Left lung (tissue), 10 donors: ENCODE results near the gene FAM43A. TPM values are rescaled to one million over a fixed set of nuclear protein-coding genes. Genes with fewer than 3 reads are reported as not detected.

Source experiments
- ATAC-seq: fragments of 200-7000 bp; cut with Tn5 transposase; one replicate; pipeline ENCODE4 v1.9.1; 2020; ENCODE audit warnings: moderate library complexity
- DNase-seq, 4 donors: peaks; one replicate each; pipeline ENCODE4 v3.0.0-alpha.2; 2013 to 2020
- H3K27ac ChIP-seq, 2 donors: fragments of 200-600 bp; sonication (generic) in 1 of 2; one replicate each; pipeline versions ENCODE4 v1.5.0 to v1.8.0; 2020 to 2021
- H3K27me3 ChIP-seq, 2 donors: fragments of 200-600 bp; sonication (generic) in 1 of 2; one replicate each; pipeline versions ENCODE4 v1.5.0 to v1.8.0; 2020 to 2021
- H3K36me3 ChIP-seq, 2 donors: fragments of 200-600 bp; sonication (generic) in 1 of 2; one replicate each; pipeline versions ENCODE4 v1.5.0 to v1.8.0; 2020 to 2021
- H3K4me1 ChIP-seq, 2 donors: fragments of 200-600 bp; one replicate each; pipeline ENCODE4 v1.8.0; 2021
- H3K4me3 ChIP-seq, 2 donors: fragments of 200-600 bp; sonication (generic) in 1 of 2; one replicate each; pipeline versions ENCODE4 v1.5.0 to v1.8.0; 2020 to 2021; ENCODE audit warnings: mild to moderate bottlenecking in 1 of 2
- H3K9me3 ChIP-seq, 2 donors: fragments of 200-600 bp; sonication (generic) in 1 of 2; one replicate each; pipeline versions ENCODE4 v1.5.0 to v1.8.0; 2020 to 2021
- CTCF ChIP-seq, 2 donors: fragments of 200-600 bp; sonication (generic) in 1 of 2; IDR thresholded peaks; one replicate each; pipeline versions ENCODE4 v1.5.0 to v1.8.0; 2021; ENCODE audit warnings: antibody characterized with exemption in 2 of 2
- intact Hi-C, 2 donors: fragments of 100-400 bp; cut with DNase I; formaldehyde crosslinking; loops; one replicate each; pipeline versions ENCODE4 v1.11.2 to v1.14.2; 2022
- polyA plus RNA-seq, 6 donors: library from polyadenylated mRNA; unstranded; fragments of 120-200 nt; gene quantifications; one replicate each; pipeline ENCODE4 v1.2.1, GENCODE V29; 2013; ENCODE audit not compliant: insufficient read length in 6 of 6
- total RNA-seq, 2 donors: library from RNA; stranded (reverse); fragmentation: NEBNext Ultra II Directional; extraction: Animal tissue kit (Norgen Biotek cat#: 25700); gene quantifications; one replicate each; pipeline ENCODE4 v1.2.1, GENCODE V29; 2021
- donor health status: DM: no; HTN: yes; CAD: no.
- donor health status: DM: no; HTN: no; CAD: no.

Gene FAM43A
- total and polyA plus RNA-seq, 8 donors: 6.4 to 25.4 (median 17.2) TPM

GRCh38 chr3:194673761-194674160 lies 11.9 kb upstream of the FAM43A start:
- Histone ChIP-seq H3K27me3 (no peaks in the 10 kb centered on the region), H3K4me3 (no peak overlapping the region), H3K36me3 (peaks cover 0 to 9% of the 10 kb centered on the region in 2 donors), H3K9me3 (no peaks in the 10 kb centered on the region), H3K27ac (no peak overlapping the region), H3K4me1 (peaks cover 8 to 28% of the 10 kb centered on the region in 2 donors)
- intact Hi-C loops: no loop called here
- no peak for TF ChIP-seq CTCF (IDR thresholded peaks at IDR 0.05)
- ATAC-seq: no peak
- DNase-seq: no peak

GRCh38 chr3:194675081-194675640 lies 10.5 kb upstream of the FAM43A start:
- no peak for ATAC-seq

GRCh38 chr3:194675680-194676079 lies 10.0 kb upstream of the FAM43A start:
- no peaks in the 10 kb centered on the region for H3K36me3 ChIP-seq
- no peaks in the 10 kb centered on the region for H3K9me3 ChIP-seq
- no peak overlapping the region for H3K27ac ChIP-seq
- intact Hi-C loops: no loop called here
- TF ChIP-seq CTCF (IDR thresholded peaks at IDR 0.05): no peak
- H3K4me3 ChIP-seq: no peak overlapping the region
- no peaks in the 10 kb centered on the region for H3K27me3 ChIP-seq
- H3K4me1 ChIP-seq: peaks cover 8 to 19% of the 10 kb centered on the region in 2 donors
- DNase-seq: no peak
- ATAC-seq: no peak

More at GRCh38 chr3:194675081-194675640, 10.5 kb upstream of the FAM43A start:
- no peak for DNase-seq
- H3K4me1 ChIP-seq: peaks cover 8 to 24% of the 10 kb centered on the region in 2 donors
- H3K27me3 ChIP-seq: no peaks in the 10 kb centered on the region
- H3K9me3 ChIP-seq: no peaks in the 10 kb centered on the region
- no peak overlapping the region for H3K27ac ChIP-seq
- no peak for TF ChIP-seq CTCF (IDR thresholded peaks at IDR 0.05)
- H3K36me3 ChIP-seq: no peaks in the 10 kb centered on the region
- intact Hi-C loops: no loop called here
- H3K4me3 ChIP-seq: no peak overlapping the region

- intact Hi-C loops: no loop called here
Measured at GRCh38 chr3:194676471-194676870, 9.2 kb upstream of the FAM43A start.

More at GRCh38 chr3:194676471-194676870, 9.2 kb upstream of the FAM43A start:
- Histone ChIP-seq H3K27me3 (no peaks in the 10 kb centered on the region), H3K4me3 (no peak overlapping the region), H3K36me3 (no peaks in the 10 kb centered on the region), H3K27ac (no peak overlapping the region), H3K9me3 (no peaks in the 10 kb centered on the region), H3K4me1 (peaks cover 0 to 11% of the 10 kb centered on the region in 2 donors)
- no peak for DNase-seq
- no peak for TF ChIP-seq CTCF (IDR thresholded peaks at IDR 0.05)
- ATAC-seq: no peak
